Spleen (tissue), 7 donors: ENCODE results near the gene TBC1D8B.

Source experiments
- POLR2A ChIP-seq, 3 donors: fragments of 450-650 bp; IDR thresholded peaks; one replicate each; pipeline ENCODE4 v1.5.1; 2017; ENCODE audit warnings: antibody characterized with exemption in 3 of 3, mild to moderate bottlenecking in 1 of 3
- TF ChIP-seq, protein P1 (sequence below), 11 experiments: fragments of 200-600 bp in 7 of 11; fragments of 450-650 bp in 4 of 11; sonication (generic) in 4 of 11; IDR thresholded peaks in 8 of 11; conservative IDR thresholded peaks in 3 of 11; 1 replicate in 7 of 11; 2 replicates in 4 of 11; pipeline versions ENCODE4 v1.4.0 to v1.8.0; 2016 to 2021; ENCODE audit warnings: antibody characterized with exemption in 11 of 11, inconsistent platforms in 4 of 11, mild to moderate bottlenecking in 1 of 11
- donor health status: DM: no; HTN: no; CAD: no; lungs with moderate emphysema.
- donor health status: DM: no; HTN: no; CAD: no.
- donor health status: DM: no; HTN: no; CAD: no.

DNA sequence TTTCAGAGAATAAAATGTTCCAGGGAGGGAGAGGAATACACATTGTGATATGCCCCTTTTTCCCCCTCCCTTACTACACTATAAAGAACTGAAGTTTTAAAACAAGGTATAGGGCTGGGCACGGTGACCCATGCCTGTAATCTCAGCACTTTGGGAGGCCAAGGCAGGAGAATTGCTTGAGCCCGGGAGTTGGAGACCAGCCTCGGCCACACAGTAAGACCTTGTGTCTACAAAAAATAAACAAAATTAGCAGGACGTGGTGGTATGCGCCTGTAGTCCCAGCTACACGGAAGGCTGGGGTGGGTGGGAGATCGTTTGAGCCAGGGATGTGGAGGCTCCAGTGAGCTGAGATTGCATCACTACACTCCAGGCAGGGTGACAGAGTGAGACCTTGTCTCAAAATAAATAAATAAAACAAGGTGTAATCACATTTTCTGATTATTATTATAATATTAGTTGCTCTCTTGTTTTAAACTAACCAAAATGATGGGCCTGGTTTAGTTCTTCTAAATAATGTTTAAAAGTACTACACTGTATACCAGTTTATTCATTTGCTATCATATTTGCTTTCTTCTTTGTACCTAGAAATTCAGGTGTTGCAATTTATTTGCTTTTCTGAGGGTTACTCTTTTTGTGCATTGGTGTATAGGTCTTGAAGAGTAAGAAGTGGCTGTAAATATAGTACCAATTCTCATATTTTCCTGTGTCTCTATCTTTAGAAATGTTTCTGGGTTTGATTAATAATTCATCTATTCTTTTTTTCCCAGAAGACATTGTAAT lies 8.8 kb downstream of the TBC1D8B start:
- TF ChIP-seq, protein P1, sequence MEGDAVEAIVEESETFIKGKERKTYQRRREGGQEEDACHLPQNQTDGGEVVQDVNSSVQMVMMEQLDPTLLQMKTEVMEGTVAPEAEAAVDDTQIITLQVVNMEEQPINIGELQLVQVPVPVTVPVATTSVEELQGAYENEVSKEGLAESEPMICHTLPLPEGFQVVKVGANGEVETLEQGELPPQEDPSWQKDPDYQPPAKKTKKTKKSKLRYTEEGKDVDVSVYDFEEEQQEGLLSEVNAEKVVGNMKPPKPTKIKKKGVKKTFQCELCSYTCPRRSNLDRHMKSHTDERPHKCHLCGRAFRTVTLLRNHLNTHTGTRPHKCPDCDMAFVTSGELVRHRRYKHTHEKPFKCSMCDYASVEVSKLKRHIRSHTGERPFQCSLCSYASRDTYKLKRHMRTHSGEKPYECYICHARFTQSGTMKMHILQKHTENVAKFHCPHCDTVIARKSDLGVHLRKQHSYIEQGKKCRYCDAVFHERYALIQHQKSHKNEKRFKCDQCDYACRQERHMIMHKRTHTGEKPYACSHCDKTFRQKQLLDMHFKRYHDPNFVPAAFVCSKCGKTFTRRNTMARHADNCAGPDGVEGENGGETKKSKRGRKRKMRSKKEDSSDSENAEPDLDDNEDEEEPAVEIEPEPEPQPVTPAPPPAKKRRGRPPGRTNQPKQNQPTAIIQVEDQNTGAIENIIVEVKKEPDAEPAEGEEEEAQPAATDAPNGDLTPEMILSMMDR (IDR thresholded peaks at IDR 0.05 in 8 of 11, conservative IDR thresholded peaks at IDR 0.05 in 3 of 11): no peak
- no peak for TF ChIP-seq POLR2A (IDR thresholded peaks at IDR 0.05)
